Measurements from ENCODE around the gene NR4A2. TPM values are rescaled to one million over a fixed set of nuclear protein-coding genes. Genes with fewer than 3 reads are reported as not detected.

NR4A2 gene
- total and polyA plus RNA-seq, 2 donors (not counting 3 experiments of a cell fraction or from before 2014, with no cell fraction given) = 1.0 to 1.9 TPM

DNA sequence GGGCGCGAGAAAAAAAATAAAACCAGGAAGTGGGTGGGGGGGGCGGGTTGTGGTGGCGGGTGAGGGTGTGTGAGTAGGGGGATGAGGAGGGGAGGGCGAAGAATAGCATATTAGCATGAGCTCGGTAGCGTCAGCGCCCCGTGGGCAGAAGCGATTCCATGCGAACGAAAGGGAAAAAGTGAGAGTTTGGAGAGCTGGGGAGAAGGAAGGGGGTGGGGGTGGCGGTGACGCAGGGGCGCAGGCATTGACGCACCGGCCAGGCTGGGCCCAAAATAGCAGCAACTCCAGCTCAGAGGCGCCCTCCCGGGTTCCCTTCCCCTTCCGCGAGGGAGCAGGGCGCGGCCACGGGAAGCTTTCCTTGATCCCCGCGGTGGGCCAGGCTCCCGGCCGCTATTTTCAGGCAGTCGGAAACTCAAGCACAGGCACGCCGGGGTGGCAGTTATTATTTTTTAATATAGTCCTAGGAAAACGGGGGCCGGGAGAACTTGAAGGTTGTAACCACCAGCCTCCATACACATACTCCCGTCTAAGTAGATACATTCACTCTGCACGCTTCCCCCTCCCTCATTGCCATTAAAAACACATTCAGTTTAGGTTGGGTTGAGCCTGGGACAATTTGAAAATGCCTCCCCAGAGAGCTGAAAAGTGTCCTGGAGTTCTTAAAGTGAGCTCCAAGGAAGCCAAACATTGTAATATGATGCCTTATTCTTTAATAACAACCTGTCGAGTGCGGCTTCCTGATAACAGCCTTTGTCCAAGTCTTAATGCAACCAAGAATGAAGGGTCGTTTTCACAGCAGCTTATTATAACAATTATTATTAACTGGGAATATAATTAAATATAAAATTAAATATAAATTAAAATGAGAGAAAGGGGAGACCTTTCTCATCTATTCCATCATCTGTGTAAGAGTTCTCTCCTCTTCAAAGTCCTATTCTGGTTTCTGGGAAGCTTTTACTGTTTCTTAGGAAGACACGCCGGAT is 2.3 kb upstream of the NR4A2 start:
- Histone ChIP-seq H3K79me2 (ENCODE audit: control insufficient read depth, insufficient read depth, low read length) (no peaks in the 10 kb centered on the region), H3K36me3 (ENCODE audit: control insufficient read depth in 2 of 2, extremely low read depth in 1 of 2, insufficient read depth in 2 of 2, low read length in 2 of 2) (no peaks in the 10 kb centered on the region), H3K4me2 (ENCODE audit: insufficient read depth, low read length) (peak overlapping the region; percentile 93), H3K9me1 (replicated peaks; ENCODE audit: control insufficient read depth, extremely low read depth, insufficient read depth, low read length) (no peaks in the 10 kb centered on the region), H3K9me3 (replicated peaks; ENCODE audit: control insufficient read depth, insufficient read depth, low read length) (no peaks in the 10 kb centered on the region), H3K27ac (ENCODE audit: insufficient read depth, low read depth, low read length) (peak overlapping the region; percentile 98), H3K4me1 (ENCODE audit: control insufficient read depth, extremely low read depth, insufficient read depth, low read length) (peaks cover 14% of the 10 kb centered on the region), H3K9ac (replicated peaks; ENCODE audit: extremely low read depth, insufficient read depth, low read length) (peak overlapping the region; percentile 96), H3K4me3 (replicated peaks in 1 of 3; ENCODE audit: insufficient read depth in 1 of 3, low read depth in 1 of 3, low read length in 3 of 3) (peak overlapping the region; percentile 58 to 75 (median 72)), H4K20me1 (replicated peaks; ENCODE audit: control insufficient read depth, extremely low read depth, insufficient read depth, low read length) (no peaks in the 10 kb centered on the region), H3K27me3 (ENCODE audit: control insufficient read depth in 2 of 2, insufficient read depth in 2 of 2, low read length in 2 of 2) (peaks cover 3 to 12% of the 10 kb centered on the region in 2 experiments), H2AFZ (ENCODE audit: low read depth, low read length) (peak overlapping the region; percentile 81)
- dilution Hi-C loops (cut with MboI; ENCODE audit: extremely low pct_ligation_motif_present, low sequenced_read_pairs) = no loop called here
- FAIRE-seq = peak; percentile 63
- CTCF ChIA-PET = interaction anchor here (0.7 to 4.2 kb wide), 37 partner anchors 8 to 1806 kb away, joined by 3 to 93 read pairs (median 4); no protein-coding TSS in a partner anchor
- intact Hi-C loops (cut with micrococcal nuclease) = loop anchor here (1.0 to 10.0 kb wide), 7 partner anchors 8 to 958 kb away; no protein-coding TSS in a partner anchor
- BruUV-seq (replicated peaks) = TSS peak; percentile 84
- no peak for TF ChIP-seq JUN (IDR thresholded peaks at IDR 0.05; ENCODE audit: borderline replicate concordance, insufficient read depth, insufficient read length, low read depth)
- no peak for TF ChIP-seq EZH2 (IDR thresholded peaks at IDR 0.05; ENCODE audit: borderline replicate concordance, low read depth, low read length, severe bottlenecking)
- TF ChIP-seq, protein P1, sequence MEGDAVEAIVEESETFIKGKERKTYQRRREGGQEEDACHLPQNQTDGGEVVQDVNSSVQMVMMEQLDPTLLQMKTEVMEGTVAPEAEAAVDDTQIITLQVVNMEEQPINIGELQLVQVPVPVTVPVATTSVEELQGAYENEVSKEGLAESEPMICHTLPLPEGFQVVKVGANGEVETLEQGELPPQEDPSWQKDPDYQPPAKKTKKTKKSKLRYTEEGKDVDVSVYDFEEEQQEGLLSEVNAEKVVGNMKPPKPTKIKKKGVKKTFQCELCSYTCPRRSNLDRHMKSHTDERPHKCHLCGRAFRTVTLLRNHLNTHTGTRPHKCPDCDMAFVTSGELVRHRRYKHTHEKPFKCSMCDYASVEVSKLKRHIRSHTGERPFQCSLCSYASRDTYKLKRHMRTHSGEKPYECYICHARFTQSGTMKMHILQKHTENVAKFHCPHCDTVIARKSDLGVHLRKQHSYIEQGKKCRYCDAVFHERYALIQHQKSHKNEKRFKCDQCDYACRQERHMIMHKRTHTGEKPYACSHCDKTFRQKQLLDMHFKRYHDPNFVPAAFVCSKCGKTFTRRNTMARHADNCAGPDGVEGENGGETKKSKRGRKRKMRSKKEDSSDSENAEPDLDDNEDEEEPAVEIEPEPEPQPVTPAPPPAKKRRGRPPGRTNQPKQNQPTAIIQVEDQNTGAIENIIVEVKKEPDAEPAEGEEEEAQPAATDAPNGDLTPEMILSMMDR (IDR thresholded peaks at IDR 0.05; ENCODE audit: extremely low read depth in 1 of 2, insufficient read depth in 1 of 2, low read depth in 1 of 2, low read length in 2 of 2) = peak in 1 of 2 donors; percentile 29
- TF ChIP-seq GATA2 (IDR thresholded peaks at IDR 0.05; ENCODE audit: insufficient read depth, insufficient read length, low read depth, low read length) = no peak
- TF ChIP-seq, protein P2, sequence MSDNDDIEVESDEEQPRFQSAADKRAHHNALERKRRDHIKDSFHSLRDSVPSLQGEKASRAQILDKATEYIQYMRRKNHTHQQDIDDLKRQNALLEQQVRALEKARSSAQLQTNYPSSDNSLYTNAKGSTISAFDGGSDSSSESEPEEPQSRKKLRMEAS (IDR thresholded peaks at IDR 0.05; ENCODE audit: insufficient read depth, insufficient read length) = no peak
- peak; percentile 59 for TF ChIP-seq POLR2AphosphoS5 (IDR thresholded peaks at IDR 0.05; ENCODE audit: insufficient read depth, low read depth, low read length)
- peak; percentile 20 for TF ChIP-seq POLR2A (IDR thresholded peaks at IDR 0.05; ENCODE audit: low read depth, low read length)
- TF ChIP-seq FOS (IDR thresholded peaks at IDR 0.05; ENCODE audit: borderline replicate concordance, insufficient read depth, low read length) = peak; percentile 30
- TF ChIP-seq MYC (IDR thresholded peaks at IDR 0.05; ENCODE audit: low read depth, low read length) = no peak
- POLR2A ChIA-PET = interaction anchor here (0.6 to 4.5 kb wide), 4 partner anchors 8 to 859 kb away, joined by 3 to 20 read pairs (median 4); no protein-coding TSS in a partner anchor
- peak; percentile 90 for DNase-seq (ENCODE audit: low read depth, low spot score)

Data from endothelial cell of umbilical vein (primary cell).